Pancreas (tissue), 10 donors: ENCODE results near the gene RAB29. TPM values are rescaled to one million over a fixed set of nuclear protein-coding genes. Genes with fewer than 3 reads are reported as not detected.

Experiments used
- ATAC-seq, 4 donors: fragments of 200-7000 bp; cut with Tn5 transposase; one replicate each; pipeline versions ENCODE4 v1.8.0 to v1.9.1; 2020; ENCODE audit warnings: mild to moderate bottlenecking in 4 of 4, moderate library complexity in 4 of 4
- DNase-seq, 6 donors: peaks; one replicate each; pipeline ENCODE4 v3.0.0-alpha.2; 2020
- FAIRE-seq: peaks from 2 replicates; lab custom pipeline; 2012; peaks lifted over from hg19 to GRCh38; lab: Jason Lieb, UNC
- H3K27ac ChIP-seq, 4 donors: fragments of 200-600 bp; sonication (generic); 1 replicate in 3 of 4; 2 replicates in 1 of 4; pipeline versions ENCODE4 v1.5.0 to v1.8.0; 2020
- H3K27me3 ChIP-seq, 4 donors: fragments of 200-600 bp; one replicate each; pipeline ENCODE4 v1.8.0; 2021
- H3K36me3 ChIP-seq, 3 donors: fragments of 200-600 bp; sonication (generic) in 1 of 3; one replicate each; pipeline versions ENCODE4 v1.5.0 to v1.8.0; 2020 to 2021
- H3K4me1 ChIP-seq, 3 donors: fragments of 200-600 bp; one replicate each; pipeline ENCODE4 v1.8.0; 2021
- H3K4me3 ChIP-seq, 4 donors: fragments of 200-600 bp; sonication (generic) in 2 of 4; one replicate each; pipeline versions ENCODE4 v1.5.0 to v1.8.0; 2020 to 2021
- H3K9me3 ChIP-seq, 4 donors: fragments of 200-600 bp; one replicate each; pipeline ENCODE4 v1.8.0; 2021
- CTCF ChIP-seq, 4 donors: fragments of 200-600 bp; sonication (generic) in 3 of 4; IDR thresholded peaks; one replicate each; pipeline versions ENCODE4 v1.5.0 to v1.8.0; 2021; ENCODE audit warnings: antibody characterized with exemption in 4 of 4
- WGBS, 2 donors: extraction: QIAGEN DNeasy Blood & Tissue Kit; methylation state at CpG; one replicate each; pipeline ENCODE4 v1.1.7; 2013; 5-methylcytosine and 5-hydroxymethylcytosine counted together
- intact Hi-C, 3 donors: fragments of 100-400 bp; cut with DNase I; formaldehyde crosslinking; loops; one replicate each; pipeline versions ENCODE4 v1.11.1 to v1.14.2; 2022
- polyA plus RNA-seq, 2 donors: library from polyadenylated mRNA; stranded (reverse); fragments of 200-250 nt; gene quantifications; one replicate each; pipeline ENCODE4 v1.2.3, GENCODE V29; 2013
- total RNA-seq, 6 donors: library from RNA; stranded (reverse); fragmentation: NEBNext Ultra II Directional in 4 of 6; extraction: Animal tissue kit (Norgen Biotek cat#: 25700) in 4 of 6; gene quantifications; one replicate each; pipeline versions ENCODE4 v1.2.1 to v1.2.4, GENCODE V29; 2021 to 2023
- donor health status: healthy with polysubstance abuse.
- donor health status: DM: no; HTN: no; CAD: no; lungs with moderate emphysema.
- donor health status: DM: no; HTN: no; CAD: no.
- donor health status: control.
- donor health status: control.
- donor health status: Bipolar disorder and iron deficiency.
- donor health status: DM: yes; HTN: yes; CAD: no.
- donor health status: DM: no; HTN: no; CAD: no.
- donor health status: DM: no; HTN: no; CAD: no.
- donor health status: DM: yes; HTN: yes; CAD: no.

The RAB29 gene
- total and polyA plus RNA-seq, 8 donors: 5.4 to 12.2 (median 7.0) TPM

- ATAC-seq: no peak
- Histone ChIP-seq H3K4me1 (peaks cover 23 to 52% (median 35%) of the 10 kb centered on the region in 3 donors), H3K27ac (no peak overlapping the region), H3K36me3 (no peaks in the 10 kb centered on the region), H3K27me3 (no peaks in the 10 kb centered on the region), H3K9me3 (no peaks in the 10 kb centered on the region), H3K4me3 (no peak overlapping the region)
- intact Hi-C loops: no loop called here
- WGBS, 2 donors: 35% methylated on average over 5 of the region's 5 CpGs
- no peak for FAIRE-seq
- DNase-seq: no peak
- no peak for TF ChIP-seq CTCF (IDR thresholded peaks at IDR 0.05)
Observed at GRCh38 chr1:205805082-205805711, 29.9 kb upstream of the RAB29 start.

DNA sequence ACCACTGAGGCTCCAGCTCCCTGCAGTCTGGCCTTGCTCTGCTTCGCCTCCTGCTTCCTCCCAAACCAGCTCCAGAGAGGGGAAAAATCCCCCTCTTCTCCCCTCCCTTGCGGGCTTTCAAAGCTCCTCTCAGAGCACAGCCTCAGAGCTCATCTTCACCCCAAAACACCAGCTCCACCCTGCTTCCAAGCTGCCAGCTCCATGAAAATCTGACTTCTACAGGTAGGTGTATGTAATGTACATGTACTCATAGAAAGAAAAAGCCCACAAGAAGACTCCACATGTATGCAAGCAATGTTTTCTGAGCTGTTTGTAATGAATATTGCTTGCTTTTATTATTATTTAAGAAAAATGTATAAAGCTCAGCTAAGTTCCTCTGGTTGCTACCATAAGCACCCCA, 29.3 kb upstream of the RAB29 start:
- intact Hi-C loops: no loop called here
- FAIRE-seq: no peak
- Histone ChIP-seq H3K36me3 (peaks cover 0 to 4% (median 0%) of the 10 kb centered on the region in 3 donors), H3K9me3 (no peaks in the 10 kb centered on the region), H3K27me3 (no peaks in the 10 kb centered on the region), H3K4me1 (peaks cover 23 to 52% (median 40%) of the 10 kb centered on the region in 3 donors), H3K27ac (no peak overlapping the region), H3K4me3 (no peak overlapping the region)
- WGBS, 2 donors: 62 to 63% methylated on average over 2 of the region's 2 CpGs
- ATAC-seq: no peak
- DNase-seq: no peak
- TF ChIP-seq CTCF (IDR thresholded peaks at IDR 0.05): no peak

GRCh38 chr1:205803986-205804385, 28.7 kb upstream of the RAB29 start:
- no peak for DNase-seq
- no peak overlapping the region for H3K4me3 ChIP-seq
- intact Hi-C loops: no loop called here
- FAIRE-seq: no peak
- no peaks in the 10 kb centered on the region for H3K27me3 ChIP-seq
- WGBS, 2 donors: 37 to 47% methylated on average over 4 of the region's 4 CpGs
- H3K9me3 ChIP-seq: no peaks in the 10 kb centered on the region
- TF ChIP-seq CTCF (IDR thresholded peaks at IDR 0.05): no peak
- H3K27ac ChIP-seq: peak overlapping the region in 1 of 4 donors; percentile 28
- H3K4me1 ChIP-seq: peaks cover 23 to 46% (median 38%) of the 10 kb centered on the region in 3 donors
- ATAC-seq: no peak
- H3K36me3 ChIP-seq: peaks cover 0 to 10% (median 2%) of the 10 kb centered on the region in 3 donors

DNA sequence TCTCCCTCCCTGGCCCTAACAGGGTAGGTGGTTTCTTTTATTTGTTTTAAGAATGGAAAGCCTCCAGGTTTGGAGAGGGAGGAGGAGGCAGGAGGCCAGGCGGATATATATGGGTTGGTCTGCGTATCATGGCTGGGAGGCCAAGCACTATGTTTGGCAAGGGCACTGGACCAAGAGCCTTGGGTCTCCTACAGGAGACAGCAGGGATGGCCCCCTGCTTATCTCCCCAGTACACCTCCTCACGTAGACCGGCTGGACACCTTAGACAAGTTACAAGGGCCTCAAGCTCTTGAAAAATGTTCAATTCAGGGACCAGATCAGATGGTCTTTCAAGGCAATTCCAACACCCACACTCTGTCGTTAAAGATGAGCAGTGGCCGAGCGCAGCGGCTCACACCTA, 26.8 kb upstream of the RAB29 start:
- intact Hi-C loops: no loop called here
- Histone ChIP-seq H3K9me3 (no peaks in the 10 kb centered on the region), H3K4me1 (peaks cover 23 to 44% (median 37%) of the 10 kb centered on the region in 3 donors), H3K36me3 (peaks cover 0 to 28% (median 10%) of the 10 kb centered on the region in 3 donors), H3K27me3 (no peaks in the 10 kb centered on the region), H3K27ac (peak overlapping the region; percentile 65 to 86 (median 72)), H3K4me3 (no peak overlapping the region)
- ATAC-seq (peak in 3 of 4 donors; percentile 2 to 40 (median 34)), DNase-seq (no peak), FAIRE-seq (no peak)
- TF ChIP-seq CTCF (IDR thresholded peaks at IDR 0.05): no peak
- 56 to 62% methylated on average over 8 of the region's 8 CpGs for WGBS, 2 donors
